Activated naive CD4-positive, alpha-beta T cell treated with anti-CD3 and anti-CD28 coated beads, Interleukin-2, amount 50 U/mL, for 72 hours (primary cell): Measurements from ENCODE around the gene RAC3. TPM values are rescaled to one million over a fixed set of nuclear protein-coding genes. Genes with fewer than 3 reads are reported as not detected.

ENCODE experiments used
- ATAC-seq, 2 donors: fragments of 150-1000 bp; cut with Tn5 transposase; 2 replicates each; pipeline ENCODE4 v1.10.0; 2021; ENCODE audit warnings: mild to moderate bottlenecking in 2 of 2, moderate library complexity in 2 of 2
- DNase-seq, 2 donors: peaks; one replicate each; pipeline ENCODE4 v3.0.0; 2021 to 2022; ENCODE audit warnings: low spot score in 2 of 2
- H3K27ac Mint-ChIP-seq, 2 donors: one replicate each; pipeline ENCODE4 v1.8.0; 2022; ENCODE audit warnings: mild to moderate bottlenecking in 2 of 2, mixed read lengths in 2 of 2
- H3K36me3 Mint-ChIP-seq, 2 donors: one replicate each; pipeline ENCODE4 v1.8.0; 2022; ENCODE audit warnings: mixed read lengths in 2 of 2
- H3K9me3 Mint-ChIP-seq, 2 donors: one replicate each; pipeline ENCODE4 v1.8.0; 2022; ENCODE audit warnings: mixed read lengths in 2 of 2
- total RNA-seq, 2 donors: library from RNA; stranded (reverse); gene quantifications; one replicate each; pipeline ENCODE4 v1.2.3, GENCODE V29; 2022

RAC3 gene
- total RNA-seq, 2 donors from 2014 or later = 5.7 to 13.5 TPM

DNA sequence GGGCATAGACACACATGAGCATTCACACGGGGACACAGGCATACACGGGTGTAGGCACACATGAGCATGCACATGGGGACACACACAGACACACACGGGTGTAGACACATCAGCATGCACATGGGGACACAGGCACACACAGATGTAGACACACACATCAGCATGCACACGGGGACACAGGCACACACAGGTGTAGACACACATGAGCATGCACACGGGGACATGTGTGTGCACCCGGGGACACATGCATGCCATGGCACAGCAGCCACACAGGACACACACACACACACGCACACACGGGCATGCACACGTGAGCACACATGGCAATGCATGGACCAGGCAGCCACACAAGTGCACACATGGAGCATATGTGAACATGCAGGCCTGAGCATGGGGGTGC, 11.2 kb downstream of the RAC3 start:
- DNase-seq = no peak
- H3K27ac Mint-ChIP-seq = no peak overlapping the region
- H3K36me3 Mint-ChIP-seq = no peaks in the 10 kb centered on the region
- H3K9me3 Mint-ChIP-seq = no peaks in the 10 kb centered on the region
- ATAC-seq = no peak

- H3K9me3 Mint-ChIP-seq = no peaks in the 10 kb centered on the region
- ATAC-seq (no peak), DNase-seq (no peak)
- no peak overlapping the region for H3K27ac Mint-ChIP-seq
- H3K36me3 Mint-ChIP-seq = no peaks in the 10 kb centered on the region
These were observed 12.0 kb downstream of the RAC3 start for GRCh38 chr17:82043507-82043906.

- Mint-ChIP-seq H3K27ac (no peak overlapping the region), H3K36me3 (no peaks in the 10 kb centered on the region), H3K9me3 (no peaks in the 10 kb centered on the region)
- ATAC-seq = no peak
- DNase-seq = no peak
These were observed 14.5 kb downstream of the RAC3 start for GRCh38 chr17:82045936-82046484.

DNA sequence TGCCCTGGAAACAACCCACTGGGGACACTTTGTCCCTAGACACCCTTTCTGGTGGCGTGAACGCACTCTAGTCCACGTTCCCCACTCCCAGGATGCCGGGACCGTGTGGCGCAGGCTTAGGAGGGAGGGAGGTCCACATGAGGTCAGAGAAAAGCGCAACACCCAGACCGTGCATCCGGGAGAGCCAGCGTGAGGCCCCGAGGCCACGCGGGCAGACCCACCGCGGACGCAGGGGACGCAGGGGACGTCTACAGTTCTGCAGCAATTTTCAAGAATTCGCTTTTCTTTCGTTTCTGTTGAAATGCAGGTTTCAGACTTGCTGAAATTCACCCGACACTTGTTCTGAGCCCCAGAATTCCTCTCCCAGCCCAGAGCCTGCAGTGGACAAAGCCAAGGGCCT, 15.4 kb downstream of the RAC3 start:
- DNase-seq = no peak
- Mint-ChIP-seq H3K9me3 (no peaks in the 10 kb centered on the region), H3K36me3 (no peaks in the 10 kb centered on the region), H3K27ac (no peak overlapping the region)
- no peak for ATAC-seq

DNA sequence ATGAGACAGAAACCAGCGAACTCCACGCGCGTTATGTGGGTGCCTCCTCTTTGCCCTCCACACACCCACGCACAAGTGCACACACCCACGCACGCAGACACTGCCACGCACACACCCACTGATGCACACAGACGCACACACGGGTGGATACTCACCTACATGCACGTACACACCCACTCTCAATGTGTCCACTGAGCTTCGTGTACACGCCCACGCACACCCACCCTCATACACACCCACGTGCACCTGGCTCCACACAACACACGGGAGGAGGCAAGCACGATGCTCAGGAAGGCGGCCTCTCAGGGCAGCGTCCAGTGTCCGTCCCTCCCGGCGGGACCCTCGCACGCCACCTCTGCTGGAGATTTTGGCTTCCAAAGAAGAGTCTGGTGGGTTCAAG, 15.9 kb downstream of the RAC3 start:
- no peaks in the 10 kb centered on the region for H3K9me3 Mint-ChIP-seq
- ATAC-seq = no peak
- DNase-seq = no peak
- H3K27ac Mint-ChIP-seq = no peak overlapping the region
- no peaks in the 10 kb centered on the region for H3K36me3 Mint-ChIP-seq

DNA sequence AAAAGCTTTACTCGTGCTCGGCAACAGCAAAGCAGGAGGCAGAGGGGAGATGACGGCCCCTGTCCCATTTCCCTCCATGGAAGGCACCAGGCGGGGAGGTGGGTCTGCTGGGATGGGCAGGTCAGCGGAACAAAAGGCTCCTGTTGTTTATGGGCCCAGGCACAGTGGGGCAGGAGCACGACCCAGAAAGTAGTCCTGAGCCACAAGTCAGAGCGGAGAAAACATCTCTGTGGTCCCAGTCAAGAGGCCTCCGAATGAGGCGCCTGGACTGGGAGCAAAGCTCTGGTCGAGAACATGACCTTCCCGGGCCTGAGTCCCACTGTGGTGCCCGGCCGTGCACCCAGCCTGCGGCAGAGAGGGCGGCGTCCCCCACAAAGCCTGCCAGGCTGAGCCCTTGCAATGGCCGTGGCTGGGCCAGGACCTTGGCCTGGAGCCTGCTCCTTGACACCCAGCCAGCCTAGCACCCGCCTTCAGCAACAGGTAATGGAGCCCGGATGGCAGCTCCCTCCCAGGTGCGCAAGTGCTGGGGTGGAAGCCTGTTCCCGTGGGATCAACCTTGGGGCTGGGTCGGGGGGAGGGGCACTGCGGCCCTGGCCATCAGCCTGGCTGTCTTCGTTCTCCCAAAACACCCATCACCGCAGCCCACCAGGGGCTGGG, 16.6 kb downstream of the RAC3 start:
- no peak for ATAC-seq
- Mint-ChIP-seq H3K36me3 (no peaks in the 10 kb centered on the region), H3K27ac (no peak overlapping the region), H3K9me3 (no peaks in the 10 kb centered on the region)
- DNase-seq = no peak

GRCh38 chr17:82048571-82048971, 17.1 kb downstream of the RAC3 start:
- Mint-ChIP-seq H3K36me3 (no peaks in the 10 kb centered on the region), H3K27ac (peak overlapping the region in 1 of 2 donors; percentile 29), H3K9me3 (no peaks in the 10 kb centered on the region)
- DNase-seq (no peak), ATAC-seq (no peak)

DNA sequence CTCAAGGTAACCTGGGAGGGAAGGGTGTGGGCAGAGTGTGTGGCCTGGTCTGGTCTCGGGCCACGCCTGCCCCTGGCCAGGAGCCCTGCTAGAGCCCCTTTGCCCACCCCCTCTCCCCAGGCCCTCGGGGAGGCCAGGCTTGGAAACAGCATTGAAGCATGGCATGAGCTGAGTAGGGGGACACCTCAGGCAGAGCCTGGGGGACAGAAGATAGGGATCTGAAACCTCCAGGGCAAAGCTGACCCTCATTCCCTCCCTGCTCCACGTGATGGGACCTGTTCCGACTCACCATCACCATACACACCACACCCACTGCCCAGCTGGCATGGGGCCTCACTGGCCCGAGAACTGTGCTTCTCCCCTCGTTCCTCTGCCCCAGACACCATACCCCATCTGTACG, 17.6 kb downstream of the RAC3 start:
- Mint-ChIP-seq H3K36me3 (no peaks in the 10 kb centered on the region), H3K9me3 (no peaks in the 10 kb centered on the region), H3K27ac (no peak overlapping the region)
- no peak for DNase-seq
- ATAC-seq = no peak

DNA sequence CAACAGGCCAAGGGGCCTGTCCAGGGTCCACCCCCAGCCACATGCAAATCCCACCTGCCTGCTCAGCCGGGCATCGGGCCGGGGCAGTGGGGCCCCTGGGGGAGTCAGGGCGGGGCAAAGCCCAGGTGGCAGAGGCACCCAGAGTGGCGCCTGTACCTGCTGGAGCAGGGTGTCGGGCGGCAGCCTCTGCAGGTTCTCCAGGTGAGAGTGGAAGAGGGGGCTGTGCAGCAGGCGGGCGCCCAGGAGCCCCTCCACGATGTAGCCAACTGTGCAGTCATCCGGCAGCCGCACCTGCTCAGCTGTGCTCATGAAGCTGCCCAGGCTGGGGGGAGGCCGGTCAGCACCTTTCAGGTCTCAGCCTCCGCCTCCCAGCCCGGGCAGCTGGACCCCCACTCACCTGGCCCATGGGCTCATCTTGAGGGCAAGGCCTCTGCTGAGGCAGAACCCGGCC, 18.1 kb downstream of the RAC3 start:
- no peaks in the 10 kb centered on the region for H3K9me3 Mint-ChIP-seq
- no peaks in the 10 kb centered on the region for H3K36me3 Mint-ChIP-seq
- ATAC-seq (no peak), DNase-seq (no peak)
- no peak overlapping the region for H3K27ac Mint-ChIP-seq

DNA sequence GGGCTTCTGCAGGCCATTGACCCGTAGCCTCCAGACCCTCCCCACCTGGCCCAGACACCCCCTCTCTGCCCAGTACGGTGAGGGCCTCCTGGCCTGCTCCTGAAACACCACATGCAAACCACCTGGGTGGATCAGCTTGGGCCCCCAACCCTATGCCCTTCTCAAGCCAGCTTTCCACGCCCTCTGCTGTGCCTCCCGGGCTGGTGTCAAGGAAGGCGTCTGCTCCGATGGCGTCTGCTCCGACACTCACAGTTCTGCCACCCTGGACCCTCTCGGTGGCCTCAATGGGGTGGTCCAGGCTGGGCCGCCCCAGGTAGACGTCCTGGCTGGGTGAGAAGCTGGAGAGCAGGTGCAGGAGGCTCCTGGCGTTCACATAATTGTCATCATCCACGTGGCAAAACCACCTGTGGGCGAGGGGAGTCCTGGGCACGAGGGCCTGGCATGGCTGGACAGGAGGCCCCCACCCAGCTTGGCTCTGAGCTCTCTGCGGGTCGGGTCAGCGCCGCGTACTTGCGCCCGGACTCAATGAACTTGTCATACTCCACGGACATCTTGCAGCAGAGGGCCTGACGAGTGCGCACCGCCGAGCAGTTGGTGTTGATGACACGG, 18.8 kb downstream of the RAC3 start:
- DNase-seq (no peak), ATAC-seq (no peak)
- Mint-ChIP-seq H3K27ac (peak overlapping the region in 1 of 2 donors; percentile 83), H3K9me3 (no peaks in the 10 kb centered on the region), H3K36me3 (no peaks in the 10 kb centered on the region)

- Mint-ChIP-seq H3K36me3 (no peaks in the 10 kb centered on the region), H3K9me3 (no peaks in the 10 kb centered on the region), H3K27ac (peak overlapping the region; percentile 83 to 90)
- DNase-seq = no peak
- peak; percentile 11 to 31 for ATAC-seq
These were observed 19.5 kb downstream of the RAC3 start for GRCh38 chr17:82050761-82051641.

GRCh38 chr17:82051776-82052637, 20.5 kb downstream of the RAC3 start, which contains the start of the genes GPS1 and RFNG:
GPS1 (plus strand) TSS chr17:82051898; CDS start chr17:82051932, 34 bp downstream.
RFNG (minus strand) TSS chr17:82051811; CDS start chr17:82051766, 45 bp downstream.
- peak; percentile 88 to 89 for ATAC-seq

DNA sequence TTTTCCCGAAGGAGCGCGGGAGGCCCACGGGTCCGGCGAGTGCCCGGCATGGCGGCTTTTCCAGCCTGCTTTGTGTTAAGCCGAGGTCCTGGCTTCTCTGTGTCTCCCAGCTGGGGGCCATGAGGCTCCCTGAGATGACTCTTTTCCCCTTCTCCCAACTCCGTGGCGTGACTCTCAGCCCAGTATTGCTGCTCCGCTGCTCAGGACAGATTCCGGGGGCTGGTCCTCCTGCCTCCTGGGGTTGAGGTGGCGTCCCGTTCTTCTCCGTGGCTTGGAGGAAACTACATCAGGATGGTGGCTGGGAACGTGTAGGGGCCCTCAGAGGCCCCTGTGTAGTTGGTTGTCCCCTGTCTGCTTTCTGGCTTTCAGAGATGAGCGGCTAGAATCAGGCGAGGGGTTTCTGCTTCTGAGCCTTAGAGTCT, 21.2 kb downstream of the RAC3 start:
- no peaks in the 10 kb centered on the region for H3K36me3 Mint-ChIP-seq
- H3K9me3 Mint-ChIP-seq = no peaks in the 10 kb centered on the region
- DNase-seq (no peak), ATAC-seq (no peak)
- H3K27ac Mint-ChIP-seq = peak overlapping the region; percentile 51 to 55

More at GRCh38 chr17:82051776-82052637, 20.5 kb downstream of the RAC3 start, which contains the start of the genes GPS1 and RFNG:
- Mint-ChIP-seq H3K27ac (peak within 1 kb of the TSS; percentile 83 to 90), H3K36me3 (no peaks in the 10 kb centered on the region), H3K9me3 (no peaks in the 10 kb centered on the region)
- DNase-seq = peak in 1 of 2 donors; percentile 87

- Mint-ChIP-seq H3K36me3 (no peaks in the 10 kb centered on the region), H3K9me3 (no peaks in the 10 kb centered on the region), H3K27ac (peak overlapping the region in 1 of 2 donors; percentile 51)
- DNase-seq (no peak), ATAC-seq (no peak)
These were observed 21.7 kb downstream of the RAC3 start for GRCh38 chr17:82053130-82053529.

- no peak for ATAC-seq
- no peaks in the 10 kb centered on the region for H3K9me3 Mint-ChIP-seq
- peak overlapping the region in 1 of 2 donors; percentile 51 for H3K27ac Mint-ChIP-seq
- DNase-seq = no peak
- no peaks in the 10 kb centered on the region for H3K36me3 Mint-ChIP-seq
These were observed 22.2 kb downstream of the RAC3 start for GRCh38 chr17:82053556-82054263.
